WTC11 (cell line): Measurements from ENCODE around the gene LRMDA.

Experiments
- GRHL2 ChIP-seq: fragments of 250-450 bp; sonication (Bioruptor Pico); IDR thresholded peaks from 2 replicates; pipeline ENCODE4 v1.8.0; 2022; ENCODE audit warnings: mild to moderate bottlenecking, moderate library complexity; ENCODE audit not compliant: insufficient replicate concordance, severe bottlenecking
- MYBL2 ChIP-seq: sonication (generic); formaldehyde crosslinking; IDR thresholded peaks from 2 replicates; pipeline ENCODE4 v1.8.1; 2023; ENCODE audit warnings: mild to moderate bottlenecking, moderate library complexity, missing genetic modification reagents
- TF ChIP-seq, protein P1 (sequence below): sonication (generic); formaldehyde crosslinking; IDR thresholded peaks from 2 replicates; pipeline ENCODE4 v1.8.0; 2022; ENCODE audit warnings: mild to moderate bottlenecking, missing genetic modification reagents
- TF ChIP-seq, protein P2 (sequence below): sonication (generic); formaldehyde crosslinking; IDR thresholded peaks from 2 replicates; pipeline ENCODE4 v1.8.0; 2022; ENCODE audit warnings: mild to moderate bottlenecking, missing genetic modification reagents
- TF ChIP-seq, protein P3 (sequence below): sonication (generic); formaldehyde crosslinking; IDR thresholded peaks from 2 replicates; pipeline ENCODE4 v1.8.1; 2023; ENCODE audit warnings: mild to moderate bottlenecking, missing genetic modification reagents, moderate library complexity
- TF ChIP-seq, protein P4 (sequence below): fragments of 200-600 bp; IDR thresholded peaks from 2 replicates; pipeline ENCODE4 v1.8.0; 2022; ENCODE audit warnings: antibody characterized with exemption

DNA sequence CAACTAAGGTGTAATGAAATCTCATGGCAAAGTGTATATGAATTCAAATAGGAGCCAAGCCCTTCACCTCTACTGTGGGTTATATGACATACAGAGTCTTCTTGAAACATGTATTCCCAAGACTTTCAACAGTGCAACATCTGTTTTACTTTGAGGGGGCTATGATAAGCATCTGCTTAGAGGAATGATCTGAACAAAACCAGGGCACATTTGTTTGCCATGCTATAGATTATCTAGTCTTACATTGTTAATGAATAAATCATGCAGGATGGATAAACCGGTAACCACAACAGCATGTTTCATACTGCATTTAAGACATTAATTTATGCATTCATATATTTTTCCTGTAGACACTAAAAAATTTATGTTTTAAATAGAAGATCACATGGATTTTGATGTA is 1021.9 kb downstream of the LRMDA start:
- TF ChIP-seq MYBL2 (CRISPR knock-in tag) (no peak), GRHL2 (CRISPR knock-in tag) (no peak)
- TF ChIP-seq, protein P1, sequence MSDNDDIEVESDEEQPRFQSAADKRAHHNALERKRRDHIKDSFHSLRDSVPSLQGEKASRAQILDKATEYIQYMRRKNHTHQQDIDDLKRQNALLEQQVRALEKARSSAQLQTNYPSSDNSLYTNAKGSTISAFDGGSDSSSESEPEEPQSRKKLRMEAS (CRISPR knock-in tag) = no peak
- TF ChIP-seq, protein P2, sequence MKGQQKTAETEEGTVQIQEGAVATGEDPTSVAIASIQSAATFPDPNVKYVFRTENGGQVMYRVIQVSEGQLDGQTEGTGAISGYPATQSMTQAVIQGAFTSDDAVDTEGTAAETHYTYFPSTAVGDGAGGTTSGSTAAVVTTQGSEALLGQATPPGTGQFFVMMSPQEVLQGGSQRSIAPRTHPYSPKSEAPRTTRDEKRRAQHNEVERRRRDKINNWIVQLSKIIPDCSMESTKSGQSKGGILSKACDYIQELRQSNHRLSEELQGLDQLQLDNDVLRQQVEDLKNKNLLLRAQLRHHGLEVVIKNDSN (CRISPR knock-in tag) = no peak
- TF ChIP-seq, protein P3, sequence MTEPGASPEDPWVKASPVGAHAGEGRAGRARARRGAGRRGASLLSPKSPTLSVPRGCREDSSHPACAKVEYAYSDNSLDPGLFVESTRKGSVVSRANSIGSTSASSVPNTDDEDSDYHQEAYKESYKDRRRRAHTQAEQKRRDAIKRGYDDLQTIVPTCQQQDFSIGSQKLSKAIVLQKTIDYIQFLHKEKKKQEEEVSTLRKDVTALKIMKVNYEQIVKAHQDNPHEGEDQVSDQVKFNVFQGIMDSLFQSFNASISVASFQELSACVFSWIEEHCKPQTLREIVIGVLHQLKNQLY (CRISPR knock-in tag) = no peak
- TF ChIP-seq, protein P4, sequence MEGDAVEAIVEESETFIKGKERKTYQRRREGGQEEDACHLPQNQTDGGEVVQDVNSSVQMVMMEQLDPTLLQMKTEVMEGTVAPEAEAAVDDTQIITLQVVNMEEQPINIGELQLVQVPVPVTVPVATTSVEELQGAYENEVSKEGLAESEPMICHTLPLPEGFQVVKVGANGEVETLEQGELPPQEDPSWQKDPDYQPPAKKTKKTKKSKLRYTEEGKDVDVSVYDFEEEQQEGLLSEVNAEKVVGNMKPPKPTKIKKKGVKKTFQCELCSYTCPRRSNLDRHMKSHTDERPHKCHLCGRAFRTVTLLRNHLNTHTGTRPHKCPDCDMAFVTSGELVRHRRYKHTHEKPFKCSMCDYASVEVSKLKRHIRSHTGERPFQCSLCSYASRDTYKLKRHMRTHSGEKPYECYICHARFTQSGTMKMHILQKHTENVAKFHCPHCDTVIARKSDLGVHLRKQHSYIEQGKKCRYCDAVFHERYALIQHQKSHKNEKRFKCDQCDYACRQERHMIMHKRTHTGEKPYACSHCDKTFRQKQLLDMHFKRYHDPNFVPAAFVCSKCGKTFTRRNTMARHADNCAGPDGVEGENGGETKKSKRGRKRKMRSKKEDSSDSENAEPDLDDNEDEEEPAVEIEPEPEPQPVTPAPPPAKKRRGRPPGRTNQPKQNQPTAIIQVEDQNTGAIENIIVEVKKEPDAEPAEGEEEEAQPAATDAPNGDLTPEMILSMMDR = no peak
